GM18499 (cell line): ENCODE measurements around the gene MRPL44.

ENCODE experiments used
- ATAC-seq: cut with Tn5 transposase; IDR thresholded peaks from one replicate; pipeline ENCODE4 v1.9.1; 2021; ENCODE audit warnings: moderate number of reproducible peaks; ENCODE audit not compliant: insufficient read depth, unreplicated experiment

The MRPL44 gene

DNA sequence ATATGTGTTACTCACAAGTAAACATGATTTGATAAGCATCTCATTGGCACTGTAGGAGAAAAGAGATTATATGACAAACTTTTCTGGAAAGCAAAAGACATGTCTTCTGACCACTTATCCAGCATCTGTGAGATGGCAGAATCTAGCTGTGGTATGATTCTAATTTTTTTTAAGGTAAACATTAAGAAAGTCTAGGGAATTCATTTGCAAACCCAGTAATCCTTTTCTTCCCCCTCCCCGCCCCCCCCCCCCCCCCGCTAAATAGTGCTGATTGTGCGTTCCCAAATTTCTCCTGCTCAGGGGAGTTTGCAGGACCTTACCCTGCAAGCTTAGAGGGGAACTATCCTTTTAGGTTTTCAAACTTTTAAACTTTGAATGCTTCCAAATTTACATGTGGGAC, 12.1 kb downstream of the MRPL44 start:
- ATAC-seq: no peak

DNA sequence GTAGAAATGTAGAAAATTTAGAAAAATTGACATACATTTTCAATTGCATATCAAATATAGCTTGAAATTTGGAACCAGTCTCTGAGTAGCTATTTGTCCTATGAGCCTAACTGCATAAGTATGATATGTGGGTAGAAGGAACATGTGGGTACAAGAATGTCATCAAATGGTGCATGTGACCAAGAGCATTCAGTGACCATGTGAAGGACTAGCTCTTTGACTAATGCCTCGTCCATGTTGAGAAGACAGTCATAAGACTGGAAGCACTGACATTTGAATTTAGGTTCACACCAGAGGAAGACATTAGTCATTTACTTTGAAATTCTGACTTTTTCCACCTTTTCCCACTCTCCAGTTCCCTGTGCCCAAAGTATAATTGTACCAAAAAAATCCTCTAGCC, 12.6 kb downstream of the MRPL44 start:
- ATAC-seq: no peak

DNA sequence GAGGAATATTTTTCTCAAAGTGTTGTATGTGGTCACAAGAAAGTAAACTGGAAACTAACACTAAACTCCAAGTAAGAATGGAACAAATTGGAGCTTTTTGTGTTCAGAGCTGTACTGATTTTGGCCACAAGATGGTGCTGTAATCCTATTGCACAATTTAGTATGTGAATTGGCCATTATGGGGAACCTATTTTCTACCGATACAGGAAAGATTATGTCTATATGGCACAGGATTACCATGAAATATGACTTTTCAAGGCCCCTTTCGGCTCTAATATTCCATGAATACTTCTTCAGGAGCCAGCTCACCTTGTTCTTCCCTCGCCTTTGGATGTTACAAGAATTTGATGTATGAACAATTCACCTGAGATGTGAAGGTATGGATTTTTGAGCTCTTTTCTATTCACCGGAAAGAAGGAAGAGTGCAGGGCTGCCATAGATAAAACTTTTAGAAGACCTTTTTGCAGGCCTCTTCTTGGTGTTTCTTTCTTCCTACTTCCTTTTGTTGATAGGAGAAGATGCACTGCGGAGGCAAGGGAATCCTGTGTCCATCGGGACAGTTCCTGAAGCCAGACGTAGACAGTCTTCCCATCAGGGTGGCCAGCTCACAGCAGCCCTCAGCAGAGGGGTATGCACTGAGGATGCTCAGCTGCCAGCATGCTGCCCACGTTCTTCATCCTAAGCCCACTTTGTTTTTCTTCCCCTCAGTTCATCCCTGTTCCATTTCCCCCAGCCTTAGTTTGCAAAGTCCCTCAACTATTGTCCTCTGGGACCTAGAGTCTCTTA, 13.3 kb downstream of the MRPL44 start:
- ATAC-seq: no peak

DNA sequence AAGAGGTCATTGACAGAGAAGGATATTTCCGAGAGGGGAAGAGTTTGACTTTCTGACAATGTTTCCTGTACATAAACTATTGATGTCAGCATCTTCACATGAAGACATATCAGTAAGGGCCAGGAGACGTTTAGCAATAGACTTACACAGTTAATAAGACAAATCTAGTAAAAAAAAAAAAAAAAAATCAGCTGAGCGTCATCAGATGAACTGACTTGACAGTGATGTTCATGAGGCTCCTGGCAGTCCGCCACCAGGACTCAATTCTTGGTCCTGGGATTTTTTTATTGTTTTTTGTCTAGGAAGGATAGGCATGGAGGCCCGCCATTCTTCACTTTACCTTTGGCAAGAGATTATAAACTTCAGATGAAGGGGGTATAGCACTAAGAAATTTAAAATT, 14.5 kb downstream of the MRPL44 start:
- ATAC-seq: no peak

DNA sequence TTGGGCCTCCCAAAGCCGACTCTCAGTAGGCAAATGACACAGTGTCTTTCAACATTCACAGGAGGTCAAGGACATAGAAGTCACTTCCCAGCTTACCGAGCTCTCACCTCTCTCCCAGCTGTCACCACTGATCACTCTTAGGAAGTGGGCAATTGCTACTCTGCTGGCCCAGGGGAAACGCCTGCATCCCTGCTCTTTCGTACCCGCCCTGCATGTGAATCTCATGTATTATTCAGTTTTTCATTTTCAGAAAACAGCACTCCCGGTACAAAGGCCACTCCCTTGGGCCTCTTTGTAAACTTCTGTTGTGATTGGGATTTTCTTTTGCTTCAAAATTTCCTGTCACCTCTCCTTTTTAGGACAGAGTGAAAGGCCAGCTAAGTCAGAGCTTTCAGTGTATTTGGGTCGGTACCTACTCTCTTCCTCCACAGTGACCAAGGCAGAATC, 15.4 kb downstream of the MRPL44 start:
- ATAC-seq: no peak

DNA sequence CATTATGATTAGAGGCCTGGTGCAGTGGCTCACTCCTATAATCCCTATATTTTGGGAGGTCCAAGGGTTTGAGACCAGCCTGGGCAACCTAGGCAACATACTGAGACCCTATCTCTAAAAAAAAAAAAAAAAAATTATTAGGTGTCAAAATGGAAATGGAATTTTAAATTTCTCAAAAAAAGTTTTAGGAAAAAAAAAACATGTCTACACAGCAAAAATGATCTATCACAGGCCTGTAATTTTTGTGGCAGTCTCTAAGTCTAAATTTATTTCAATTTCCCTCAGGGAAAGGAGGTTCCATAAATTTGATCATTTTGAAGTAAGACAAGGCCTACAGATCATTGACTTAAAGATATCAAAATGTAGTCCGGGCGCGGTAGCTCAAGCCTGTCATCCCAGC, 16.3 kb downstream of the MRPL44 start:
- ATAC-seq: no peak

DNA sequence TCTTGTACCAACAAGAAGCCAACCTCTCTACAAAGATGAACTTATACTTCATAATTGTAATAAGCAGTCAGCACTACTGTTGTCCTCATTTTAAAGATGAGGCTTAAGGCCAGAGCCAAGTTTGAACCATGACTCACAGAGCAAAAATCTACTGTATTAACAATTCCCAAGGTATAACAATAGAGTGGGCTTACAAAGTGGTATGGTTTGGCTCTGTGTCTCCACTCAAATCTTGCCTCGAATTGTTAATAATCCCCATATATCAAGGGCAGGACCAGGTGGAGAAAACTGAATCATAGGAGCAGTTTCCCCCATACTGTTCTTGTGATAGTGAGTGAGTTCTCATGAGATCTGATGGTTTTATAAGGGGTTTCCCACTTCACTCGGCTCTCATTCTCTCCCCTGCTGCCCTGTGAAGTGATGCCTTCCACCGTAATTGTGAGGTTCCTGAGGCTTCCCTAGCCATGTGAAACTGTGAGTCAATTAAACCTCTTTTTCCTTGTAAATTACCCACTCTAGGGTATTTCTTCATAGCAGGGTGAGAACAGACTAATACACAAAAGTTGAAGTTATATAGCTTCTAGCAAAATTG, 19.5 kb downstream of the MRPL44 start:
- no peak for ATAC-seq

DNA sequence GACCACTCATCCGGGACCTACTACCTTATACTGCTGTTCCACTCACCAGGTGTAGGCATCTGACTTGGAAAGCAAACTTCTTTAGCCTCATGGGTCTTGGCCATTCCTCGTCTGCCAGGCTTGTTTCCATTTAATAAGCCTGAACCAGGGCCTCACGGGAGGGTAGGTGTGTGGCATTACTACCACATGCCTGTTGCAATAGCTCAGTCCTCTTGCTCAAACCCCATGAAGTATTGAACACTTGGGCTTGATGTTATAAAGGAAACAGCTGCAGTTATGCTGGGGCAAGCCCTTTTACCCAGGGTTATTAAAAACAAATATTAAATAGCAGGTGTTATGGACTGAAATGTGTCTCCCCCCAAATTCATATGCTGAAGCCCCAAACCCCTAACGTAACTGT, 21.2 kb downstream of the MRPL44 start:
- ATAC-seq: no peak

DNA sequence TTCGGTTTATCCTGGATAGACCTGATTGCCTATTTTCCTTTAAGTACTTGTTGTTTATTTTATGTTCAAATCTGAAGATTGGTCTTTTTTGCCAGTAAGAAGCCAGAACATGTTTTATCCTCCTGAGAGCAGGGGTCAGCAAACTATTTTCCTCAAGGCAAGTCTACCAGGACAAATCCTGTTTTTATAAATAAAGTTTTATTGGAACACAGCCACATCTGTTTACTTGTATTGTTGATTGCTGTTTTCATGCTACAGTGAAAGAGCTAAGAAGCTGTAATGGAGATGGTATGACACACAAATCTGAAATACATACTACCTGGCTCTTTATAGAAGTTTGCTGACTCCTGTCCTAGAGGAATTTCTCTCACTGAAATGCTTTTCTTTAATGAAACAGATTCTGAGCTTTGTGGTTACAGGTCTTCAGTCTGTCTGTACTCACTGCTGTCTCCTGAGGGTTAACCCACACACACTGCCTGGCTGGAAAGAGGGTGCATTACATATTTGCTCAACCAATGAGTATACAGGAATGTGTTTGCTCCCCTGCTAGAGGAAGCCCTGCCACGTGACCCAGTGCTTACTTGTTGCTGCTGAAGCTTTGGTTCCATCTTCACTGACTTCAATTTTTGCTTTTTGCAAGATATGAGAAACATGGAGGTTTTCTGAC, 22.6 kb downstream of the MRPL44 start:
- ATAC-seq: no peak

DNA sequence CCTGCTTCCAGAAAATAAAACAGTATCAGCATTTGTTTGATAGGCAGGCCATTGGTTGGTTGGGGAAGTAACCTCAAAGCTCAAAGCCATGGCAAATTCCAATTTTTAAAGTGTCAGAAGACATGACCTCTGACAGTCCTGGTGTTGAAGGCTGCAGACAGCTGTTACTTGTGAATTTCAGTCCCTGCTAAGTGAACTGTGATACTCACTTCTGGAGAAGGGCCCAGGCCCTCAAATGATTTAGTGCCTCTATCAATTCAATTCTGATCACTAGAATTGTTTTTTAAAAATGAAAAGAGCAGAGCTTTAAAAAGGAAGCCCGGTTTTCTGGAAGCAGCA, 23.1 kb downstream of the MRPL44 start:
- no peak for ATAC-seq

DNA sequence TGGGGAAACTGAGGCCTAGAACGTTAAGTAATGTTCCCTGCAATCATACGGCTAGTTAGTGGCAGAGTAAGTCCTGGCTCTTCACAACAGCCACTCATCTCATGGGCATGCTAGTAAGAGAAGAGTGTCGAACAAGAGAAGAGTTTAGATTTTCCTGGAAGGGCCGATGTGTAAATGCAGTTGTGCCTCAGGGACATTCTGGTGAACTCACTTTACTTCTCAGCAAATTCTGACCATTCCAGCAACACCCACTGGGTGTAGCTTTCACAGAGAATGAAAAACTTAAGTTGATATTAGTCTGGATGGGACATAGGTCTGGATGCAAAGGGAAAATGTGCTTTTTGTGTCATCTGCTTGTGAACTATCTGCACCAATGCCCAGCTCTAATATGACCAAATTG, 23.5 kb downstream of the MRPL44 start:
- no peak for ATAC-seq

DNA sequence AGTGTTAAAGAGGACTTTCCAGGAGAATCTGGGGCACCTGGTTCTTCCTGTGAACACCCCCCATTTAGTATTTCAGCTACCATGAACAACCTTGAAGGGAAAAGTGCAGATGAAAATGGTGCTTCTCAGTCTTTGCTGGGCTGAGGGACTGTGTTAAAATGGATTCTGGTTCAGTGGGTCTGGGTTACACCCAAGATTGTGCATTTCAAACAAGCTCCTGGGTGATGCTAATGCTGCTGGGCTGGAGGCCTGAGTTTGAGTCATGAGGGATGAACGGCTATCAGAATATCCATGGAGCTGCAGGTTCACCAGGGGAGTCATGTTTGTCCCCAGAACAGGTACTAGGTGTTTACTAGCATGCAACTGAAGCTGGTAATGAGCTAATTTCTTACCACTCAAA, 24.0 kb downstream of the MRPL44 start:
- no peak for ATAC-seq

DNA sequence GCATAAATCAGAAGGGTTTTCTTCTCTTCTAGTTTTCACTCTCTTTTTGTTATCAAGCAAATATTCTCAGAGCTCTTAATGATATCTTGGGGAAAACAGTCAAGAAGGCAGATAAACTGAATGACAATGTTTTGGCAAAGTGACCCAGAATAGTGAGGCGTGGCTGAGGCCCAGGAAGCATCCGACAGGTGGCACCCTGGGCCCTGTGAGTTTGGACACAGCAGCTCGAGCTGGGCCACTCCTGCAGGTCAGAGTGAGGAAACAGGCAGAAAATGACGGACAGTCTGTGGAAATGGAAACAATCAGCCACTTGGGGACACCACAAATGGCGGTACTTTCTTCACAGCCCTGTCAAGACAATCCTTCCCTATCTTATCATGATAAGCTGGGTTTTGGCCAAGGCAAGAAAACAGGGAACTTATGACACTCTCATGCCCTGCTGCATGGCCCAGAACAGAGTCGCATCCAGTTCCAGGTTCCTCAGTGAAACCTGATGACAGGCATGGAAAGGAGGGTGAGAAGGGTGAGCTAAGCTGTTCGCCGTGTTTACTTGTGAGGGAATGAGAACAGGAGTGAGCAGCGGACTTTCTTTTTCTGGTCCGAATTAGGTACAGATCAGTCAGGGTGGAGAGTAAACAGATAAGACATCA, 32.1 kb downstream of the MRPL44 start:
- ATAC-seq: no peak

DNA sequence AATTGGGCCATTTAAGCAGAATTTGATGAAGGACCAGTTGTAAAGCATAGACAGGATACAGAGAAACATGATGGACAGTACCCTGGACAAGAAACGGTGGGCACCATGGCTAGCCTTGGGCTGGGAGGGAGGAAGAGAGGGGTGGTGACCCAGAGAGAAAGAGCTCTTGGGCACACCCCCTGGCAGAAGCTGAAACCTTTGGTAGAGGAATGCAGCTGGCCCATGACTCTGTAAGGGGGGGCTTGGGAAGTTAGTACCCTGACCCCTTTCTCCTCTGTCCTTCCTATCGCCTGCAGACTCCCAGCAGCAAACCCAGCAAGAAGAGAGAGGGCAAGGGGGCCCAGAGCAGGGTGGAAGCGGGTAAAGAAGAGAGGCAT, 32.6 kb downstream of the MRPL44 start:
- no peak for ATAC-seq

DNA sequence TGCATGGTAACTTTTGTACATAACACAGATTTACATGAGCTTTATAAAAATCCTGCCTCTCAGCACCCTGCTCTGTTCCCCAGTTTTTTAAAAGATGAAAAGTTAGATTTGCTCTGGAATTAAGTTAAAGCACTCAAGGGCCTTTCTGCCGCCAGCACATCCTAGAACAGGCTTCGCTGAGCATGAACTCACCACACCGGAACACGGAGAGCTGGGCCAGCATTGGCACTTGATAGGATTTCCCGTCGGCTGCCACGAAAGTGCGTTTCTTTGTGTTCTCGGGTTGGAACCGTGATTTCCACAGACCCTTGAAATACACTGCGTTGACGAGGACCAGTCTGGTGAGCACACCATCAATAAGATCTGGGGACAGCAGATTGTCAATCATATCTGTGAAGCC, 34.3 kb downstream of the MRPL44 start:
- no peak for ATAC-seq

DNA sequence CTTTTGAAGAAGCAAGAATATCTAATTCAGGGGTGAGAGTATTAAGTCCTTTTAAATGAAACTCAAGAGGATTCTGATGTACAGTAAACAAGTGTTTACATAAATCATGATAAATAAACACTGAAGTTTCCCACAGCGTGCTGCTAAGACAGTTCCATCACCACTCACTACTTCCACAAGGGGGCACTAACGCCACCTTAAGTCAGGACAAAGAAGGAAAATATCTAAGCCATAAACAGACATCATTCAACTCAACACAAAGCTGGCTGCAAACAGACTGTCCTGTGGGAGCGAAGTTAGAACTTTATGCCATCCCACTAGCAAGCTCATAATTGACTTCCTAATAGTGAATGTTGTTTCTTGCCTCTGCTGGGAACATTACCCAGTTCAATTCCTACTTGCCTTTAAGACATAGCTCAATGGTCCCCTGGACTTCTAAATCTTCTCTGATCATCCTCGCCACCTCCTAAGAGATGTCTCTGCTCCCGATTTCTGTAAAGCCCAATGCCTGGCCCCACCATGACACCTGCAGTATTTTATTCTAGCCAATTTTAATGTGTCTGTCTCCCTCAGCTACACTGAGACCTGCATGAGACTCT, 36.5 kb downstream of the MRPL44 start:
- ATAC-seq: no peak

DNA sequence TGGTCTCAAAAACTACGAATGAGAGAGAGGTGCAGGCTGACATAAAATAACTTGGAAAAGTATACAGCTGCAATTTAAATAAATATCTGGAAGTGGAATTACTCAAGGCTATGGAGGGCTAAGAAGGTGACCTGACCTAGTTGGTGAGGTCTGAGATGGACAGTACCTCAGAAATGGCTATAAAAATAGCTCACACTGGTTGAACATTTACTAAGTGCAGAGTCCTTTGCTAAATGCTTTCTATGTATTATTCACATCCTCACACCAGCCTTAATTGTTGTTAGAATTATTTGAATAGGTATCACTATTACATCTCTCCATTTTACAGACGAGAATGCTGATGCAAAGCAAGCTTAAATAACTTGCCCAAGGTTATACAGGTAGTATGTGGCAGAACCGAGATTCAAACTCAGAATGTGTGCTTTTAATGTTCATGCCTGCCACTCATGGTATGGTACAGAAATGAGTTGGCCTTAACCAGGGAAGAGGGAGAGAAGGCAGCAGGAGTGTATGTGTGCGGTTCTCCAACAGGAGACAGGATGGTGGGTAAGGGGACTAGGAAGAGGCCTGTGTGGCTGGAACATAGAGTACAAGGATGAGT, 37.4 kb downstream of the MRPL44 start:
- no peak for ATAC-seq

DNA sequence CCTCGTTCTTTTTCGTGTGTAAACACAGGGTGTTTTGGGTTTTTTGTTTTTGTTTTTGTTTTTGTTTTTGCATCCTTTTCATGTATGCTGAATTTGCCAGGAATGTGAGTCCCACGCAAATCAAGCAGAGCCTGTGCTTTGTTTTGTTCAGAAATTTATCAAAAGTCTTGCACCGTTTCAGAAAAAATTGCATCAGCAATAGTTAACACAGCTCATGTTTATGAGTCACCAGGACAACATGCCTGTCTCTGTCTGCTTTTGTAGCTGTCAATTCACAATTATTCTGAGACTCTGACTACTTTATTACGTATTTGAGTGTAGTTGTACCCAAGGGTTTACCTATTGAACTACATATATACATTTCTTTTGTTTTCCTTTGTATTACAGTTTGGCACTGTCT, 38.3 kb downstream of the MRPL44 start:
- ATAC-seq: no peak

DNA sequence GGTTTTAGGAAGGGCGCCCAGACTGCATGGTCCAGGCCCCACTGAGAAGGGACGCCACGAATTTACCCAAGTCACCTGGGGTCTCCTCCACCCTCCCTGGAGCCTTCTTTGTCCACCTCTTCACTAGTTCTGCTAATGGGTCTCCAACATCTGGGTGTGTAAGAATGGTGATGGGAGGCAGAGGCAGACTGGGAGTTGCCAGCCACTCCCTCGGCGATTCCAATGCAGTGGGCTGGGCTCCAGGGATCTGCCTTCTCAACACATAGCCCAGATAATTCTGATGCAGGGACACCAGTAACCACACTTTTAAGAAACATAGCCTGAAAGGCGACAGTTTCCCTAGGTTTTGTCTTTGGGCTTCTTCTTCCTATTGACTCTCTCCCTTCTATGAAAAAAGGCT, 39.1 kb downstream of the MRPL44 start:
- ATAC-seq: no peak

DNA sequence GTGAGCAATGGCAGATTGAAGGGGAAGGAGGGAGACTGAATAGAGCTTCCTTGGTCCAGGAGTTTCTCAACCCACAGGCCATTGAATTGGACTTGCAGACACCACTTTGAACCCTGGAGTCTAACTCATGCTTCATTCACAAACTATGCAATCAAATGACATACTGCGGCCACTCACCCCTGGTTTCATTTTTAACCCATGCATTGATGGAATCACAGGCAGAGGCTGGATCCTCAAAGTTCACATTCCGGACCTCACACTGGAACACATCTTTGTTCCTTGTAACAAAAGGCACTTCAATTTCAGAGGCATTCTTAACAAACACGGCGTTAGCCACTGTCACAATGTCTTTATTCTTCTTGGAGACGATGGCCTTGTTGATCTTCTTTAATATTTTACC, 40.7 kb downstream of the MRPL44 start:
- no peak for ATAC-seq

DNA sequence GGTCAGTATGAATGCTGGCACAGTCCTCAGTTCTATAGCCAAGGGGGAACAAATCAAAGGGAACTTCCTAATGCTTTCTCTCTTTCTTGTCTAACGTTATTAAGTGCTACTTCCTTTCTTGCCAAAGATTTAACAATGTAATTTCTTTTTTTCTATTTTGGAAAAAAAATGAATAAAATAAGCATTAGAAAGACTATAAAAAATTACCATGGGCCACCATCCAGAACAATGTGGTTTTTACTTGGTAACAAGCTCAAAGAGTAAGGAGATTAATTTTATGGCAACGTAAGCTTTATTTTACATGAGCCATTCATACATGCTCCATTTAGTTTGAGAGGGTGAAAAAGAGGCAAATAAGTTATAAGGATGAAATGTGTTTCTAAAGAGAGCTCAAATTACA, 41.7 kb downstream of the MRPL44 start:
- ATAC-seq: no peak
